ENCODE results near the gene AFG3L2. TPM values are rescaled to one million over a fixed set of nuclear protein-coding genes. Genes with fewer than 3 reads are reported as not detected.
"Not testable (repeated sequence)": the region's sequence is repeated elsewhere in the genome, so short reads cannot be mapped to it uniquely, and the experiment has no call there.

AFG3L2 gene
- polyA plus RNA-seq, 1 donor, result 63.8 TPM

GRCh38 chr18:12411456-12411855 is 34.4 kb upstream of the AFG3L2 start:
- Histone ChIP-seq H3K4me3 (ENCODE audit: low read length) (no peak overlapping the region), H3K27ac (ENCODE audit: low read length) (no peak overlapping the region), H3K4me1 (ENCODE audit: control insufficient read depth, insufficient read depth, low read length) (peaks cover 4% of the 10 kb centered on the region), H3K27me3 (ENCODE audit: control insufficient read depth, insufficient read depth, low read length) (no peaks in the 10 kb centered on the region), H3K9me3 (ENCODE audit: control insufficient read depth, low read depth, low read length) (no peaks in the 10 kb centered on the region), H3K36me3 (ENCODE audit: control insufficient read depth, insufficient read depth, low read length) (no peaks in the 10 kb centered on the region)
- WGBS (ENCODE audit: insufficient coverage, low lambda C conversion rate), result no CpG with 5 or more reads among the region's 3 CpGs
- no peak for DNase-seq

GRCh38 chr18:12410747-12411146 is 33.7 kb upstream of the AFG3L2 start:
- not testable (repeated sequence) for H3K27ac ChIP-seq (ENCODE audit: low read length); H3K27me3 ChIP-seq (ENCODE audit: control insufficient read depth, insufficient read depth, low read length); DNase-seq; H3K4me3 ChIP-seq (ENCODE audit: low read length); H3K9me3 ChIP-seq (ENCODE audit: control insufficient read depth, low read depth, low read length); H3K36me3 ChIP-seq (ENCODE audit: control insufficient read depth, insufficient read depth, low read length)
- 40% methylated on average over 1 of the region's 9 CpGs for WGBS (ENCODE audit: insufficient coverage, low lambda C conversion rate)
- H3K4me1 ChIP-seq (ENCODE audit: control insufficient read depth, insufficient read depth, low read length), result peaks cover 12% of the 10 kb centered on the region

GRCh38 chr18:12410081-12410481 is 33.1 kb upstream of the AFG3L2 start:
- H3K4me3 ChIP-seq (ENCODE audit: low read length), result no peak overlapping the region
- H3K9me3 ChIP-seq (ENCODE audit: control insufficient read depth, low read depth, low read length), result no peaks in the 10 kb centered on the region
- no peaks in the 10 kb centered on the region for H3K36me3 ChIP-seq (ENCODE audit: control insufficient read depth, insufficient read depth, low read length)
- DNase-seq, result no peak
- H3K27me3 ChIP-seq (ENCODE audit: control insufficient read depth, insufficient read depth, low read length), result peaks cover 2% of the 10 kb centered on the region
- no CpG with 5 or more reads among the region's 9 CpGs for WGBS (ENCODE audit: insufficient coverage, low lambda C conversion rate)
- no peak overlapping the region for H3K27ac ChIP-seq (ENCODE audit: low read length)
- H3K4me1 ChIP-seq (ENCODE audit: control insufficient read depth, insufficient read depth, low read length), result peaks cover 13% of the 10 kb centered on the region

- Histone ChIP-seq H3K36me3 (ENCODE audit: control insufficient read depth, insufficient read depth, low read length) (no peaks in the 10 kb centered on the region), H3K27ac (ENCODE audit: low read length) (no peak overlapping the region), H3K9me3 (ENCODE audit: control insufficient read depth, low read depth, low read length) (no peaks in the 10 kb centered on the region), H3K4me3 (ENCODE audit: low read length) (no peak overlapping the region), H3K4me1 (ENCODE audit: control insufficient read depth, insufficient read depth, low read length) (peaks cover 13% of the 10 kb centered on the region), H3K27me3 (ENCODE audit: control insufficient read depth, insufficient read depth, low read length) (peaks cover 2% of the 10 kb centered on the region)
- no CpG with 5 or more reads among the region's 3 CpGs for WGBS (ENCODE audit: insufficient coverage, low lambda C conversion rate)
- no peak for DNase-seq
These were observed 32.4 kb upstream of the AFG3L2 start for GRCh38 chr18:12409469-12409868.

GRCh38 chr18:12408247-12408869 is 31.3 kb upstream of the AFG3L2 start:
- Histone ChIP-seq H3K27me3 (ENCODE audit: control insufficient read depth, insufficient read depth, low read length) (peaks cover 2% of the 10 kb centered on the region), H3K27ac (ENCODE audit: low read length) (peak overlapping the region; percentile 52)
- WGBS (ENCODE audit: insufficient coverage, low lambda C conversion rate), result no CpG with 5 or more reads among the region's 32 CpGs

GRCh38 chr18:12406371-12407111 is 29.5 kb upstream of the AFG3L2 start:
- H3K9me3 ChIP-seq (ENCODE audit: control insufficient read depth, low read depth, low read length), result no peaks in the 10 kb centered on the region
- H3K27me3 ChIP-seq (ENCODE audit: control insufficient read depth, insufficient read depth, low read length), result peaks cover 2% of the 10 kb centered on the region
- H3K4me3 ChIP-seq (ENCODE audit: low read length), result no peak overlapping the region
- no peak overlapping the region for H3K27ac ChIP-seq (ENCODE audit: low read length)
- H3K4me1 ChIP-seq (ENCODE audit: control insufficient read depth, insufficient read depth, low read length), result peaks cover 13% of the 10 kb centered on the region
- 83% methylated on average over 2 of the region's 19 CpGs for WGBS (ENCODE audit: insufficient coverage, low lambda C conversion rate)
- no peak for DNase-seq
- H3K36me3 ChIP-seq (ENCODE audit: control insufficient read depth, insufficient read depth, low read length), result no peaks in the 10 kb centered on the region

More at GRCh38 chr18:12408247-12408869, 31.3 kb upstream of the AFG3L2 start:
- Histone ChIP-seq H3K36me3 (ENCODE audit: control insufficient read depth, insufficient read depth, low read length) (no peaks in the 10 kb centered on the region), H3K4me1 (ENCODE audit: control insufficient read depth, insufficient read depth, low read length) (peaks cover 13% of the 10 kb centered on the region), H3K4me3 (ENCODE audit: low read length) (peak overlapping the region; percentile 51), H3K9me3 (ENCODE audit: control insufficient read depth, low read depth, low read length) (no peaks in the 10 kb centered on the region)
- peak in 1 of 2 donors; percentile 57 for DNase-seq

GRCh38 chr18:12405066-12405465 is 28.0 kb upstream of the AFG3L2 start:
- H3K4me1 ChIP-seq (ENCODE audit: control insufficient read depth, insufficient read depth, low read length), result peaks cover 13% of the 10 kb centered on the region
- DNase-seq, result no peak
- no peaks in the 10 kb centered on the region for H3K9me3 ChIP-seq (ENCODE audit: control insufficient read depth, low read depth, low read length)
- H3K36me3 ChIP-seq (ENCODE audit: control insufficient read depth, insufficient read depth, low read length), result no peaks in the 10 kb centered on the region
- H3K27ac ChIP-seq (ENCODE audit: low read length), result no peak overlapping the region
- H3K4me3 ChIP-seq (ENCODE audit: low read length), result no peak overlapping the region
- peaks cover 2% of the 10 kb centered on the region for H3K27me3 ChIP-seq (ENCODE audit: control insufficient read depth, insufficient read depth, low read length)
- 92% methylated on average over 2 of the region's 3 CpGs for WGBS (ENCODE audit: insufficient coverage, low lambda C conversion rate)

GRCh38 chr18:12403601-12404506 is 26.8 kb upstream of the AFG3L2 start:
- no CpG with 5 or more reads among the region's 6 CpGs for WGBS (ENCODE audit: insufficient coverage, low lambda C conversion rate)
- Histone ChIP-seq H3K27me3 (ENCODE audit: control insufficient read depth, insufficient read depth, low read length) (peaks cover 2% of the 10 kb centered on the region), H3K4me3 (ENCODE audit: low read length) (no peak overlapping the region), H3K9me3 (ENCODE audit: control insufficient read depth, low read depth, low read length) (no peaks in the 10 kb centered on the region), H3K4me1 (ENCODE audit: control insufficient read depth, insufficient read depth, low read length) (peaks cover 13% of the 10 kb centered on the region), H3K36me3 (ENCODE audit: control insufficient read depth, insufficient read depth, low read length) (no peaks in the 10 kb centered on the region), H3K27ac (ENCODE audit: low read length) (no peak overlapping the region)
- DNase-seq, result peak in 1 of 2 donors; percentile 47

- no peak overlapping the region for H3K4me3 ChIP-seq (ENCODE audit: low read length)
- no CpG with 5 or more reads among the region's 9 CpGs for WGBS (ENCODE audit: insufficient coverage, low lambda C conversion rate)
- H3K27ac ChIP-seq (ENCODE audit: low read length), result no peak overlapping the region
- H3K4me1 ChIP-seq (ENCODE audit: control insufficient read depth, insufficient read depth, low read length), result peaks cover 10% of the 10 kb centered on the region
- H3K27me3 ChIP-seq (ENCODE audit: control insufficient read depth, insufficient read depth, low read length), result peaks cover 2% of the 10 kb centered on the region
- DNase-seq, result no peak
- no peaks in the 10 kb centered on the region for H3K9me3 ChIP-seq (ENCODE audit: control insufficient read depth, low read depth, low read length)
- H3K36me3 ChIP-seq (ENCODE audit: control insufficient read depth, insufficient read depth, low read length), result no peaks in the 10 kb centered on the region
These were observed 24.9 kb upstream of the AFG3L2 start for GRCh38 chr18:12401881-12402280.

GRCh38 chr18:12399231-12399630 is 22.2 kb upstream of the AFG3L2 start:
- no CpG with 5 or more reads among the region's 5 CpGs for WGBS (ENCODE audit: insufficient coverage, low lambda C conversion rate)
- DNase-seq, result no peak
- H3K9me3 ChIP-seq (ENCODE audit: control insufficient read depth, low read depth, low read length), result no peaks in the 10 kb centered on the region
- peaks cover 5% of the 10 kb centered on the region for H3K4me1 ChIP-seq (ENCODE audit: control insufficient read depth, insufficient read depth, low read length)
- no peak overlapping the region for H3K27ac ChIP-seq (ENCODE audit: low read length)
- no peaks in the 10 kb centered on the region for H3K36me3 ChIP-seq (ENCODE audit: control insufficient read depth, insufficient read depth, low read length)
- H3K4me3 ChIP-seq (ENCODE audit: low read length), result no peak overlapping the region
- no peaks in the 10 kb centered on the region for H3K27me3 ChIP-seq (ENCODE audit: control insufficient read depth, insufficient read depth, low read length)
